IPS-18c (cell line): ENCODE measurements around the gene ARNT2.

Experiments used
- H3K4me3 ChIP-seq: 2 replicates; pipeline ENCODE4 v1.7.0; 2013; ENCODE audit warnings: low read depth, mild to moderate bottlenecking, low read length, moderate library complexity; ENCODE audit not compliant: insufficient read depth
- H3K9me3 ChIP-seq: one replicate; pipeline ENCODE4 v1.6.1; 2013; ENCODE audit warnings: mild to moderate bottlenecking, low read length, moderate library complexity; ENCODE audit not compliant: control insufficient read depth, insufficient read depth

Gene ARNT2

DNA sequence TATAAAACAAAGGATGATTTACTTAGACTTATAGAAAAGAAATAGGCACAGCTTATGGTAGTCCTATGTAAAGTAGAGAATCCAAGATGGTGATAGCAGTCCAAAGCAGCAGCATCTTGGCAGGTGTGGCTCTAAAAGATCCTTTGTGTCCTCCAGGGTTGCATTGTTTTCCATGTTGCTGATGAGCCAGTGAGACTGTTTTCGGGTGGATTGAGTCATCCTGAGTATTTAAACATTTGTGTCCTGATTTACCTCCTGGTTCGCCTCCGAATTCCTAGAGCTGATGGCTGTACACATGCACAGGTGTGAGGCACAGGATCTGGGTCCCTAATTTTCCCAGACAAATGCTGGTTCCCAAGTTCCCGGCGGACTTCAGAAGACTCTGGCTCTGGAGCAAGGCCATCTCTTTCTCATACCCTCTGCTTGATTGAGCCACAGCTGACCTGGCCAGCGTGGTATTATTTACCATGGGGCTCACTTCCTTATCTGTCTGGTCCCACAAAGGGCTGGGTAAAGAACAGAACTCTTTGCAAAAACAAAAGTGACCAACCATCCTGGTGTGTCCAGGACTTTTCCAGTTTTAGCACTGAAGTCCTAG is 51.0 kb downstream of the ARNT2 start:
- H3K9me3 ChIP-seq: no peaks in the 10 kb centered on the region
- H3K4me3 ChIP-seq: no peak overlapping the region

DNA sequence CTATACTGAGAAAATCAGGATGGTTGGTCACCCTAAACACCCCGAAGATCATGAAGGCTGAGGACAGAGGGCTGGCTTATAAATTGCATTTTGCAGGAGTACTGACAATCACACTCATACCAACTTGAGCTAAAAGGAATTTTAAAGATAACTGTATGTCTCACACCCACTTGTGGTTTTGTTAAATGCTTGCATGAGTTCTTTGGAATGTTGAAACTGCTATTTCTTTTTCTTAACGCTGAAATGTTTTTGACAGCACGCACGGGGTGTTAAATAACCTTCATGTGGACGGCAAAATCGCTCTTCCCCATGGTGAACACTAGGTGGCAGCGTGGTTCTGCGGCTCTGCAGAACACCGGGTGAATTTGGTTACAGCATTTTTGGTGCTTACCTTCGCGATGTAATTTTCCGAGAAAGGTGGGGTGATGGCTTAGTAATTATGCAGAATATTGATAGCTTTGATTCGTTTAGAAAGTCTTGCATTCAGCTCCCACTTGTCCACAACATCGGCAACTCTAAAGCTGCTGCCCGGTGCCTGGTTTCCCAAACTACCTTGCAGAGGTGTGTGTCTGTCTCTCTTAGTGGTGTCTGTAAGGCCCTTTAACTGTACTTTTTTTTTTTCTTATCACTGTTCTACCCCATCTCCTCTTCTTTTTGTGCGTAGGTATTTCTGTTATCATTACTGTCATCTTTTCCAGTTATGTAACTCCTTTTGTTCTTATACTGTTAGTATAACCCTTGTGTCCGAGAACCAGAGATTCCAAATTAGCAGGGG is 51.7 kb downstream of the ARNT2 start:
- Histone ChIP-seq H3K4me3 (no peak overlapping the region), H3K9me3 (no peaks in the 10 kb centered on the region)

DNA sequence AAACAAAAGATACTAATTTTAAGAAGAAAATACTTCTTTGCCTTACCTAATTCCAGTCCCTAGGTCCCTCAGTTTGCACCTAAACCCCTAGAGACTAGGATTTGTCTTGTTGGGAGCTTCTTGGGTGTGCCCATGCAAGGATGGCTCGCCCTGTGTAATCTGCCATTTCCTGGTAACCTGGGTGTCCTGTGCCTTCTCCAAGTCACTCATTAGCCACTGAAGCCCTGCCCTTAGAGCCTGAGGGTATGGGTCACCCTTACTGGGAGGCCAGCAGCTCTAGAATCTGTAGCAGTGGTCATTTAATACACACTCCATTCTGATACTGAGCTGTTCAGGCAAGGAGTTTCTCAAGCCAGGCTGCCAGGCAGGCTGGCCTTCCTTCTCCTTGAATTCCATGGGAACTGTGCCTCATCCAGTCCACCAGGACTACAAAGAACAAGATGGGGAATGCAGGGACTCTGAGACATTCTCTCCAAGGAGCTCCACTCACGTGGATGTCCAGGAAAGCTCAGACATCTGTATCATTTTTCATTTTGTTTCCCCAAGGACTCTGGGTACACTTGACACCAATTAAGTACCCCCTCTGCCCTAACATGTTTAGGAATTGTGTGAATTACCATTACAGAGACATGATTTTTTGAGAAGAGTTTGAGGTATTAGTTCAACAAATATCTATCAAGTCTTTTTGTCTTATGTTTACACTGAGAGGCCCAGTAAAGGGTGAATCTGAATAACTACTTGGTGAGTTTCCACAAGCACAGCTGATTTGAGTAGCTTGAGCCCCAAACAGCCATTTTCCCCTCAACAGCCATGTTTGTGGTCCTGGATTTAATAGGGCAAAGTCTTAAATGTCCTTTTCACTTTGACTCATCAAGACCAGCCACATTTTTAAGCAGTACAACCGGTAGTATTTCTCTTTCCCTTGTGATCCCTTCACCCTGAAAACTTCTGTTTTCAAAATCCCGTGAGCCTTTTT is 52.6 kb downstream of the ARNT2 start:
- Histone ChIP-seq H3K9me3 (no peaks in the 10 kb centered on the region), H3K4me3 (no peak overlapping the region)

DNA sequence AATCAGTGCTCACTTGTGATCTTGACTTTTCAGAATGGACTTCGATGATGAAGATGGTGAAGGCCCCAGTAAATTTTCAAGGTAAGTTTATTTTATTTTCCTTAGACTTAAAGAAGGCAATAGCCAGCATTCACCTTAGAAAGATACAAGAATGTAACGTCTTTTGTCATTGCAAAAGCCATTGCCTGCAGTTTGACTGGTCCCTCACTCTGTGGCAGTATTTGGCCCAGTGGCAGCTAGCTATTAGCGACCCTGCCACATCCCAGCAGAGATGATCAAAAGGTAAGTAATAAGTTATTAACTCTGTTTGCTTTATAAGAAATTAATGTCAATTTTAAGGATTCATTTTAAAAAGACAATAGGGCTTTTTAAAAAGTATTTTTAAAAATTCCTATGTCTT is 53.7 kb downstream of the ARNT2 start:
- Histone ChIP-seq H3K4me3 (no peak overlapping the region), H3K9me3 (no peaks in the 10 kb centered on the region)

DNA sequence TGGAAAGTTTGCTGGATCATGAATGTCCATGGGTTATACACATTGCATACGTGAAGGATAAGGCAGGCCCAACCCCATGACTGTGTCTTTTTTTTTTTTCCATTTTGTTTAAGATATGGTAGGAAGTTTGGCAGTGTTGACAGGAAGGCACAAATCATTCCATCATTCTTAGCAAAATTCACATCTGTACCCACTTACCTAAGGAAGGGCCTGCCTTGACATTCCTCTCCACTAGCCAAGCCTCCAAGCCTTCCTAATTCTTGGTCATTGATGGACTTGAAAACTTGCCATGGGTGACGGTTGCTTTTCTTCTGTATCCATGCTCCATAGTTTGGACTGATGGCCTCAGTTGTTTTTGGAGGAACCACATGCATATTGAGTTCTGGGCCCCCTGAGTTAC is 54.4 kb downstream of the ARNT2 start:
- no peak overlapping the region for H3K4me3 ChIP-seq
- H3K9me3 ChIP-seq: no peaks in the 10 kb centered on the region

- Histone ChIP-seq H3K9me3 (no peaks in the 10 kb centered on the region), H3K4me3 (no peak overlapping the region)
Observed at GRCh38 chr15:80459380-80459779, 55.2 kb downstream of the ARNT2 start.

GRCh38 chr15:80459818-80460217 is 55.6 kb downstream of the ARNT2 start:
- Histone ChIP-seq H3K4me3 (no peak overlapping the region), H3K9me3 (no peaks in the 10 kb centered on the region)

GRCh38 chr15:80461356-80462095 is 57.3 kb downstream of the ARNT2 start:
- Histone ChIP-seq H3K4me3 (no peak overlapping the region), H3K9me3 (no peaks in the 10 kb centered on the region)

DNA sequence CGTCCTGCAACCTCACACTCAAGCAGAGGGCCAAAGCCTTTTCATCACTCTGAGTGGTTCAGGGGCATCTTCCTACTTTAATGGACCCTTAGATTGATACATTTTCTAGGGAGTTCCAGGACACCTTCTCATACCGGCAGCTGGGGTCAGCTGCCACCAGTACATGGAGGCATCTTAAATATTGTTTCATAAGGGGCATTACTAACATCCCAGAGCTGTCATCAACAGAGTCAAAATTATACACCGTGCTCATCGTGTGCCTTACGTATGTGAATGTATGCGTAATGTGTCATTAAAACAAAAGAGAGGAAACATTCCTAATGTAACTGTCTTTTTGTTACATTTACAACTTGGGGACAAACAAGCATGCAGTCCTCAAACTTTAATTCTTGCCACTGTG is 57.9 kb downstream of the ARNT2 start:
- Histone ChIP-seq H3K4me3 (no peak overlapping the region), H3K9me3 (no peaks in the 10 kb centered on the region)

GRCh38 chr15:80462836-80463512 is 58.8 kb downstream of the ARNT2 start:
- H3K9me3 ChIP-seq: no peaks in the 10 kb centered on the region
- H3K4me3 ChIP-seq: no peak overlapping the region

DNA sequence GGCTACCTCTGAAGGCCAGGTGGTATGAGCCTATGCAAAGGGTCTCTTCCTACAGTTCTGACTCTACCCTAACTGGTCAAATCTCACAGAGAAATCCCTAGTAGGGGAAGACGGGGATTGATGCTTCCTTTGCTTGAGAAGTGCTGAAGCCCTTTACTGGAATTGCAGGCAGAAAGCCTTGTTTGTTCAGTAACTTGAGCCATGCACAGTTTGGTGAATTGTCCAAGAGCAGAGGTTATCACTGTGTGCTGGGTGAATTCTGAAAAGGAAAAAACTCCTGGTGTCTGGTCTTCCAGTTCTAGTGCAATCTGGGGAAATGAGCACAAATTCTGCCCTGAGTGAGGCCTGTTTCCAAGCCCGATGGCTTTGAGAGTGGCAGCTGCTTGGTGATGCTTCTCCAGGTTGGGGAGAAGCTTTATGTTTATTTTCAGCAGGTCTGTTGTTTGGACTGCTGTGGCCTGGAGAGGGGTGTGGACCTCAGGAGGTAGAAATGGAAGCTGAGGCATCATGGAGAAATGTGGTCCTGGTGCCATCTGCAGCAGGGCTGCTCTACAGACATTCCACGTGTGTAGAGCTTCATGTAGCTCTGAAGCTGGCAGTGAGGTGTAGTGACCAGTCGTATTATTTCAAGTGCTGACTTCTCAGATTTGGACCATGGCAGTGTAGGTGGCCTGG is 60.9 kb downstream of the ARNT2 start:
- H3K9me3 ChIP-seq: no peaks in the 10 kb centered on the region
- H3K4me3 ChIP-seq: no peak overlapping the region

DNA sequence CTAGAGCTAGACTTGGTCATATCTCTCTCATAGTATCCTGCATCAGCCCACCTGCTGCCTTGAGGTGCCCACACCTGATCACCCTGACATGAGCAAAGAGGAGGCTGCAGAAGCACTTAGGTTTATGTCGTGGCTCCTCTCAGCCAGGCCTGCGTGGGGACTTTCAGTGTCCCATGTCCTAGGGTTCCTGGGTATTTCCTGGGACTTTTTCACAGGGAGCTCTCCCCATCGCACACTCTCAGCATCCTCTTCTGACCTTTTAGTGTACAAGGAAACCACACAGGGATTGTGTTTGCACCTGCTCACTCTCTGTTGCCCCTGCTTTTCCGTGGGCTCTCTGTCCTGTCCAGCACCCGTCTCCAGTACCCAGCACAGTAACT is 61.4 kb downstream of the ARNT2 start:
- Histone ChIP-seq H3K4me3 (no peak overlapping the region), H3K9me3 (no peaks in the 10 kb centered on the region)

- Histone ChIP-seq H3K9me3 (no peaks in the 10 kb centered on the region), H3K4me3 (no peak overlapping the region)
Observed at GRCh38 chr15:80466543-80466942, 62.4 kb downstream of the ARNT2 start.

GRCh38 chr15:80467311-80467714 is 63.1 kb downstream of the ARNT2 start:
- Histone ChIP-seq H3K9me3 (no peaks in the 10 kb centered on the region), H3K4me3 (no peak overlapping the region)

DNA sequence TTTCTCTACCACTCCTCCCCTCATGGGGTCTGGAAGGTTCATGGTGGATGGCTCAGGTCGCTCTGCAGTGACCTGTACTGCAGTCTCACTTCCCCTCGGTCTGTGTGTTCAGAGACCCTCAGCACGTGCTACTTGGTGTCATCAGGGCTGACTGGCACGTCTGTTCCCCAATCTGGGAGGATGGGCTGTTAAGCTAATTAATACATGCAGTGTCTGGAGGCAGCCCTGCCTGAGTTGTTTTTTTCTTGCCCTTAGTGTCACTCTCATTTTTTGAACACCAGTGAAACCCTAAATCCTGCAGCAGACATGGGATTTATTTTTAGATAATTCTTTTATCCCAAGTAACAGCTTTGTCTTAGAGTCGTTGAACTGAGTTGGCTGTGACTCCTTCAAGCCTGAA is 64.6 kb downstream of the ARNT2 start:
- Histone ChIP-seq H3K9me3 (no peaks in the 10 kb centered on the region), H3K4me3 (no peak overlapping the region)

DNA sequence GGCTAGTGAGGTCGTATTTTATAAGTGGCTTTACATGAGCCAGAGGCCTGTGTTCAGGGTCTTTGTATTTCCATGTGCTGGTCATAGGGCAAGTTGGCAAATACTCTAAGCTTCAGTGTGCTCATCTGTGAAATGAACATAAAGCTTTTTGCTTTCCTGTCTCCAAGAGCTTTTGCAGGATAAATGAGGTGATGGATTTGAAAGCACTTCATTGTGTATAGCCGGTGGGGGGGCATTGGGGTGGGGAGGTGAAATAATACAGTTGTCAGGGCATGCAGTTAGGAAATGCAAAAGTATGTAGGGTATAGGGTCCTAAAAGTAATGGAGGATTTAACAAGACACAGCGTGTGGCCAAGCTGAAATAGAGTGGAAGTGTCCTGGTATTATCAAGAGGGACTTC is 67.7 kb downstream of the ARNT2 start:
- H3K4me3 ChIP-seq: no peak overlapping the region
- no peaks in the 10 kb centered on the region for H3K9me3 ChIP-seq
